ENCODE results near the gene CD96.

The CD96 gene

DNA sequence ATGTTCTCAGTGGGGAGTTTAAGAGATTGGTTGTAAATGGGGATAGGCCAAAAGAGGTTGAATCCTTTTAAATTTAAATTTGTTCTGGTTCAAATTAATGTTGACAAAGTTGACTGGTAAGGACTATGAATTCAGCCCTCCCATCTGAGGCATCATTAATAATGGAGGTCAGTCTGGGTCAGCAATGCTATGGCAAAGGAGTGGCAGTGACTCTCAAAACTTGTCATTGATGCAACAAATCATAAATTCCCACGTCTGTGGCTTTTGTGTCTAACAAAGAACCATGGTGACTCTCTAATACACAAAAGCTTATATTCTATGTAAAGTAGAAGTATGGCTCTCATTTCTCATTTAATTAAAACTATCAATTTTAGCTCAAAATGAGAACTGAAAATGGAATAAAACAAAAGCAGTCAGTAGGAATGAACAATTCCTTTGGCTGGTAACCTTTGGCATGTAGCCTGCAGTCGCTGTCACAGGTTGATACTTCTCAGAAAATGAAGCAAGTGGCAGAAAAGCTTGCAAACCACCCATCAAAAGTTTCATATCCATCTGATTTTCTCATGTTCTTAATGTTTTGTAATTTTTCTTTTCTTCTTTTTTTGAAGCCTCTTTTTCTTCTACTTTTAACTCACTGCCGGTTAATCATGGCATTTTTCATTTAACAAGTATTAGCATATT, 65.4 kb downstream of the CD96 start:
- Histone ChIP-seq H3K27ac (ENCODE audit: low read depth, low read length, severe bottlenecking) (no peak overlapping the region), H3K36me3 (ENCODE audit: control insufficient read depth, insufficient read depth, low read length) (no peaks in the 10 kb centered on the region), H3K4me1 (ENCODE audit: control insufficient read depth, insufficient read depth, low read length, poor library complexity, severe bottlenecking) (no peaks in the 10 kb centered on the region), H3K9me3 (ENCODE audit: control insufficient read depth, low read length) (no peaks in the 10 kb centered on the region), H3K4me3 (ENCODE audit: extremely low read depth, insufficient read depth, low read length, poor library complexity, severe bottlenecking) (no peak overlapping the region)
- WGBS, 2 experiments (ENCODE audit: insufficient coverage in 2 of 2): 94 to 100% methylated on average over 1 to 2 of the region's 3 CpGs

DNA sequence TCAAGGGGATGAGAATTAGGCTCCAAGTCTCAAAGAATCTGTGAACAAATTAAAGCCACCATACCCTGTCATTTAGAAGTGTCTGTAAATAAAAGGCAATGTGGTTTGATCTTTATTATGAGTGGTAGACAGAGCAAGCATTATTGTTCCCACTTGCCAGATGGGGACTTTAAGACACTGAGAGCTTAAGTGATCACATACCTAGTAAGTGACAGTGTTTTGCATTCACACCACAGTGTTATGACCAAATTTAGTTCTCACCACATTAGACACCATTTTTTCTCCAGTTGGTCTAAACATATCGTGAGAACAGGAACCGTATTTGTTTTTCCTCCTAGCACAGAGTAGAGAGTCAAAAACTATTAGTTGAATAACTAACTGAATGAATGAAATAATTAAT, 66.4 kb downstream of the CD96 start:
- H3K36me3 ChIP-seq (ENCODE audit: control insufficient read depth, insufficient read depth, low read length): no peaks in the 10 kb centered on the region
- no peak overlapping the region for H3K4me3 ChIP-seq (ENCODE audit: extremely low read depth, insufficient read depth, low read length, poor library complexity, severe bottlenecking)
- H3K27ac ChIP-seq (ENCODE audit: low read depth, low read length, severe bottlenecking): no peak overlapping the region
- no peaks in the 10 kb centered on the region for H3K9me3 ChIP-seq (ENCODE audit: control insufficient read depth, low read length)
- H3K4me1 ChIP-seq (ENCODE audit: control insufficient read depth, insufficient read depth, low read length, poor library complexity, severe bottlenecking): no peaks in the 10 kb centered on the region
- no CpG with 5 or more reads among the region's 2 CpGs for WGBS, 2 experiments (ENCODE audit: insufficient coverage in 2 of 2)

DNA sequence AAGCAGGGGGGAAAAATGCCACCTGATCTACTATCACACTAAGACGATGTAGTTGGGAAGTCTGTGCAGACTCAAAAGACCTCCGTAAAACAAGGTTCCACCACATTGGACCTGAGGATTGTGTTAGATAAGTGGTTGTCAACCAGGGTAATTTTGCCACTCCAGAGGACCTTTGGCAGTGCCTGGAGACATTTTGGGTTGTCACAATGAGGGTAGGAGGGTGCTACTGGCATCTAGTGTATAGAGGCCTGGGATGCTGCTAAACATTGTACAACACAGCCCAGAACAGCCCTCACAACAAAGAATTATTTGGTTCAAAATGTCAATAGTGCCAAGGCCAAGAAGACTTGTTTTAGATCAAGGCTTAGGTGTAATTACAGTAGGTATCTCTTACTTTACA, 67.7 kb downstream of the CD96 start:
- H3K9me3 ChIP-seq (ENCODE audit: control insufficient read depth, low read length): no peaks in the 10 kb centered on the region
- H3K36me3 ChIP-seq (ENCODE audit: control insufficient read depth, insufficient read depth, low read length): no peaks in the 10 kb centered on the region
- 81 to 93% methylated on average over 2 of the region's 2 CpGs for WGBS, 2 experiments (ENCODE audit: insufficient coverage in 2 of 2)
- H3K27ac ChIP-seq (ENCODE audit: low read depth, low read length, severe bottlenecking): no peak overlapping the region
- no peaks in the 10 kb centered on the region for H3K4me1 ChIP-seq (ENCODE audit: control insufficient read depth, insufficient read depth, low read length, poor library complexity, severe bottlenecking)
- no peak overlapping the region for H3K4me3 ChIP-seq (ENCODE audit: extremely low read depth, insufficient read depth, low read length, poor library complexity, severe bottlenecking)

DNA sequence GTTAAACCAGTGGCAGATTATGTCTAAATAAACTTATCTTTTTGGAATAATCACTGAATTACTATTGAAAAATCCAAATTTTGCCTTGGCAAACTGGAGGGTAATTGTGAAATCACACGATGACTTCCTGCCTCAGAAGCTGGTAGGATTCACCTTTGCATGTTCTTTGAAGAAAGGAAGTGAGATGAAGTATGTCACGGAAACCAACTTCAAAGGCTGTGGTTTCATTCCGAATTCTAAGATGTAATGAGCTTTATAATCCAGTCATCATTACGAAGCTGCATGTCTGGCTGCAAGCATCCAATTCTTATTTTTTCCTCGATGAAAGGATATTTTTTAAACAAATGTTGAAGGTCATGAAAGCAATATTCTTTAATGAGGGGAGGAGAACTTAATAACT, 68.2 kb downstream of the CD96 start:
- WGBS, 2 experiments (ENCODE audit: insufficient coverage in 2 of 2): 89 to 96% methylated on average over 3 to 4 of the region's 5 CpGs
- H3K9me3 ChIP-seq (ENCODE audit: control insufficient read depth, low read length): no peaks in the 10 kb centered on the region
- no peak overlapping the region for H3K4me3 ChIP-seq (ENCODE audit: extremely low read depth, insufficient read depth, low read length, poor library complexity, severe bottlenecking)
- no peaks in the 10 kb centered on the region for H3K4me1 ChIP-seq (ENCODE audit: control insufficient read depth, insufficient read depth, low read length, poor library complexity, severe bottlenecking)
- H3K27ac ChIP-seq (ENCODE audit: low read depth, low read length, severe bottlenecking): no peak overlapping the region
- no peaks in the 10 kb centered on the region for H3K36me3 ChIP-seq (ENCODE audit: control insufficient read depth, insufficient read depth, low read length)

DNA sequence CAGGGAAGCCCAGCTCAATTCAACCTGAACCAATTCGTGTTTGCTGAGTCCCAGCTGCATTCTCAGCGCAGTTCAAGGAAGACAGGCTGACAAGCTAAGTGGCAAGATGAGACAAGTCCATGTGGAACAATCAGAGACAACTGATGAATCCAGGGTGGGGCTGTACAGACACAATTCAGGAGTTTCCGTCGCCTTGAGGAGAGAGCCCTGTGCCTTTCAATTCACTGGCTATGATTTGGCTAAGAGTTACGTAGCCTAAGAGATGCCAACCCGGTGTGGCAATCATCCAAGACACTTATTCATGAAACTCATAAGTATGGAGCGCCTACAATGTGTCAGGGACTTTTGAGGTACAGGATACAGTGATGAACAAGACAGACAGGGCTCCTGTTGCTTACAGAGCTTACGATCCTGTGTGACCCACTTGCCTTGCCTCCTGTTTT, 68.6 kb downstream of the CD96 start:
- no peak overlapping the region for H3K27ac ChIP-seq (ENCODE audit: low read depth, low read length, severe bottlenecking)
- WGBS, 2 experiments (ENCODE audit: insufficient coverage in 2 of 2): 85 to 97% methylated on average over 7 of the region's 8 CpGs
- H3K36me3 ChIP-seq (ENCODE audit: control insufficient read depth, insufficient read depth, low read length): no peaks in the 10 kb centered on the region
- no peaks in the 10 kb centered on the region for H3K4me1 ChIP-seq (ENCODE audit: control insufficient read depth, insufficient read depth, low read length, poor library complexity, severe bottlenecking)
- no peak overlapping the region for H3K4me3 ChIP-seq (ENCODE audit: extremely low read depth, insufficient read depth, low read length, poor library complexity, severe bottlenecking)
- H3K9me3 ChIP-seq (ENCODE audit: control insufficient read depth, low read length): no peaks in the 10 kb centered on the region

DNA sequence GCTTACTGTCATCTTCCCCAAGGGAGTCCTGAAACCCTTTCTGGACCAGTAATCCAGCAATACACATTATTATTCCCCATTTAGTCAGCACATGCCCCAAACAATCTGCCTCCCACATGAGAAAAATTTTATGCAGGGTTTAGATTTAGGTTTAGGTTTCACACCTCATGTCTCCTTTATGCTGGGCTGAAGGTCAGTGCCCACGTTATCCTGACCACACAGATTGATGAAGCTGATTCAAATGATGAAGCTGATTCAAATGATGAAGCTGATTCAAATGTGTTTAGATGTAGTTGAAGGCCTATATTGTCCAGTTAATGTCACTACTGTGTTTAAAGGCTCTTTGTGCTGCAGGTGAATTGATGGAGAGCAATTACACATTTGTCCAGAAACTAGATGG, 71.3 kb downstream of the CD96 start:
- peaks cover 14% of the 10 kb centered on the region for H3K9me3 ChIP-seq (ENCODE audit: control insufficient read depth, low read length)
- H3K4me1 ChIP-seq (ENCODE audit: control insufficient read depth, insufficient read depth, low read length, poor library complexity, severe bottlenecking): no peaks in the 10 kb centered on the region
- H3K36me3 ChIP-seq (ENCODE audit: control insufficient read depth, insufficient read depth, low read length): no peaks in the 10 kb centered on the region
- 78 to 100% methylated on average over 1 of the region's 1 CpG for WGBS, 2 experiments (ENCODE audit: insufficient coverage in 2 of 2)
- no peak overlapping the region for H3K27ac ChIP-seq (ENCODE audit: low read depth, low read length, severe bottlenecking)
- H3K4me3 ChIP-seq (ENCODE audit: extremely low read depth, insufficient read depth, low read length, poor library complexity, severe bottlenecking): no peak overlapping the region

DNA sequence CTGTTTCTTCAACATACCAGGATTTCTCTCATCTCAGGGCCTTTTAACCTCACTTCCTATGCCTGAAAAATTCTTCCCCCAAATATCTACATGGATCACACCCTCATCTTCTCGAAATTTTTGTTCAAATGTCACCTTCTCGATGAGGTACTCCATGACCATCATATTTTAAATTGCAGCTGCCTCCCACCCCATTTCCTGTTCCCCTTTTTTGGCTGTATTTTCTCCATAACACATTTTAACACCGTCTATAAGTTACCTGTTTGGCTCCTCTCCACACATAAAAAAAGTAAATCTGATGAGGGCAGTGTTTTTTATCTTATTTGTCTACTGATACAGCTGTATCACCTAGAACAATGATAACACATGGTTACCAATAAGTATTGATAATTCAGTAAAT, 73.9 kb downstream of the CD96 start:
- H3K9me3 ChIP-seq (ENCODE audit: control insufficient read depth, low read length): peaks cover 14% of the 10 kb centered on the region

DNA sequence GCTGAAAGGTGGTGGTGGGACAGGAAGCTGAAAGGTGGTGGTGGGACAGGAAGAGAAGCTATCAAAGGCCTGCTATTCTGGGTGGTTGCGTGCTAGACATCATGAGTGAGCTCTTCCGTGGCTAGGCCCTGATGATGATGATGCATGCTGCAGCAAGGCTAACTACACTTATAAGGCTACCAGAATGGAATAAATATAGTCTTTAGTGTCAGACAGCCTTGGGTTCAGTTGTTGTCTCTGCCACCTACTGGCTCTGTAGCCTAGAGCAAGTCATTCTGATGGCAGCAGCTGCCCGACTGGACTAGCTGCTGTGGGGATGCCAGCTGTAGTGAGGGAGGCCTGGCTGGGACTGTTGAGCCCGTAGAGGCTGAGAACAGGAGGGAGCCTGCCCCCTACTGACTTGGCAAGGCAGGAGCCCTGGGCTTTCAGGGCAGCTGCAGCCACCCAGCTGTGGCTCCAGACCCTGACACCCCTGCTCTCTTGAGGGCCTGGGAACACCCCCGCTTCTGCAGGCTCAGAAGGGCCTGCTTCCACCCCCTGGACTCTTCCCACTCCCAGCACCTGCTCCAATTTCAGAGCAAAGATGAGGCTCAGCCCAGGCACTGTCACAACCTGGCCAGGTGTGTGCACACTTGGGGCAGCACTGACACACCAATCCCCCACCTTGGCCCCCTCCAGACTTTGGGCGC, 74.6 kb downstream of the CD96 start:
- peaks cover 14% of the 10 kb centered on the region for H3K9me3 ChIP-seq (ENCODE audit: control insufficient read depth, low read length)
- 85 to 96% methylated on average over 3 of the region's 6 CpGs for WGBS, 2 experiments (ENCODE audit: insufficient coverage in 2 of 2)
- H3K4me3 ChIP-seq (ENCODE audit: extremely low read depth, insufficient read depth, low read length, poor library complexity, severe bottlenecking): no peak overlapping the region
- H3K4me1 ChIP-seq (ENCODE audit: control insufficient read depth, insufficient read depth, low read length, poor library complexity, severe bottlenecking): no peaks in the 10 kb centered on the region
- H3K36me3 ChIP-seq (ENCODE audit: control insufficient read depth, insufficient read depth, low read length): no peaks in the 10 kb centered on the region
- H3K27ac ChIP-seq (ENCODE audit: low read depth, low read length, severe bottlenecking): no peak overlapping the region

More for the DNA sequence above, 73.9 kb downstream of the CD96 start:
- H3K27ac ChIP-seq (ENCODE audit: low read depth, low read length, severe bottlenecking): no peak overlapping the region
- 78 to 80% methylated on average over 1 to 2 of the region's 3 CpGs for WGBS, 2 experiments (ENCODE audit: insufficient coverage in 2 of 2)
- no peak overlapping the region for H3K4me3 ChIP-seq (ENCODE audit: extremely low read depth, insufficient read depth, low read length, poor library complexity, severe bottlenecking)
- H3K36me3 ChIP-seq (ENCODE audit: control insufficient read depth, insufficient read depth, low read length): no peaks in the 10 kb centered on the region
- H3K4me1 ChIP-seq (ENCODE audit: control insufficient read depth, insufficient read depth, low read length, poor library complexity, severe bottlenecking): no peaks in the 10 kb centered on the region

DNA sequence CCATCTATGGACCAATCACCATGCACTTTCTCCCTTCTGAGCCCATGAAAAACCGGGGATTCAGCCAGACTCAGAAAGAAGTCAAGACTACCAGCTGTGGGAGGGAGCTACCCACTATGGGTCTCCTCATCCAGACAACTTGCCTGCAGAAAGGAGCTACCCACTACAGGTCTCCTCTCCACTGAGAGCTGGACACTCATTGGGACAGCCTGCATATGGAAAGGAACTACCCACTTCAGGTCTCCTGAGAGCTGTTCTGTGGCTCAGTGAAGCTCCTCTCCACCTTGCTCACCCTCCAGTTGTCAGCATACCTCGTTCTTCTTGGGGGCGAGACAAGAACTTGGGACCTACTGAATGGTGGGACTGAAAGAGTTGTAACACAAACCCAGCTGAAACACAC, 75.4 kb downstream of the CD96 start:
- 75% methylated on average over 1 of the region's 3 CpGs; no CpG with 5 or more reads in 1 of the 2 experiments for WGBS, 2 experiments (ENCODE audit: insufficient coverage in 2 of 2)
- Histone ChIP-seq H3K27ac (ENCODE audit: low read depth, low read length, severe bottlenecking) (no peak overlapping the region), H3K9me3 (ENCODE audit: control insufficient read depth, low read length) (peaks cover 14% of the 10 kb centered on the region), H3K4me1 (ENCODE audit: control insufficient read depth, insufficient read depth, low read length, poor library complexity, severe bottlenecking) (no peaks in the 10 kb centered on the region), H3K36me3 (ENCODE audit: control insufficient read depth, insufficient read depth, low read length) (no peaks in the 10 kb centered on the region), H3K4me3 (ENCODE audit: extremely low read depth, insufficient read depth, low read length, poor library complexity, severe bottlenecking) (no peak overlapping the region)

DNA sequence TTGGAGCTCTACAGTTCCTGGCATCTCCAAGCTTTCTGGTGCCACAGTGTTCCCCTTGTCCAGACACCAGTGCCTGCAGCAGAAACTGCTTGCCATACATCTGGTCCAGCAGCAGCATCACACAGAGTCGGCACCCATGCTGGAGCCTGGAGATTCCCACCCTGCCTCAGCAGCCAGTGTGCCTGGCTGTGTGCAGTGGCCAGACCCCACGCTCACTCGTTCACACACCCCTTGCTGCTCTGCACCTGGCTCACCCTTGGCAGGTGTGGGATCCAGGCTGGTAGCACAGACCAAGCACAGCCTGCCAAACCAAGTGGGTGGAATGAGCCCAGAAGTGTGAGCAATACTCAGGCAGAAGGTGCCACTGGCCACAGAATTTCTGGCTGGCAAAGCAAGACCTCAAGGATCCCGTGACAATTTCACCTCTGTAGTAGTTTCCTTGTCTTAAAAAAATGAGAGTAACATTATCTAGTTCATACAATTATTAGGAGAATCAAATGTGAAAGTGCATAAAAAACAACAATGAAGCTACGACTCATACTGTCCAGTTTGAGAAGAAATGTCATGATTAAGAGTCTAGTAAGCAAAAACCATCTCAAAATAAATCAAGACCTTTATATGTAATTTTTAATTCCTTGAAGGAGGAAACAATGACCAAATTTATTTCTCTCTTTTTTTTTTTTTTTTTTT, 76.1 kb downstream of the CD96 start:
- Histone ChIP-seq H3K4me1 (ENCODE audit: control insufficient read depth, insufficient read depth, low read length, poor library complexity, severe bottlenecking) (no peaks in the 10 kb centered on the region), H3K4me3 (ENCODE audit: extremely low read depth, insufficient read depth, low read length, poor library complexity, severe bottlenecking) (no peak overlapping the region), H3K27ac (ENCODE audit: low read depth, low read length, severe bottlenecking) (no peak overlapping the region), H3K9me3 (ENCODE audit: control insufficient read depth, low read length) (peaks cover 14% of the 10 kb centered on the region), H3K36me3 (ENCODE audit: control insufficient read depth, insufficient read depth, low read length) (no peaks in the 10 kb centered on the region)
- WGBS, 2 experiments (ENCODE audit: insufficient coverage in 2 of 2): 78 to 97% methylated on average over 3 of the region's 5 CpGs

DNA sequence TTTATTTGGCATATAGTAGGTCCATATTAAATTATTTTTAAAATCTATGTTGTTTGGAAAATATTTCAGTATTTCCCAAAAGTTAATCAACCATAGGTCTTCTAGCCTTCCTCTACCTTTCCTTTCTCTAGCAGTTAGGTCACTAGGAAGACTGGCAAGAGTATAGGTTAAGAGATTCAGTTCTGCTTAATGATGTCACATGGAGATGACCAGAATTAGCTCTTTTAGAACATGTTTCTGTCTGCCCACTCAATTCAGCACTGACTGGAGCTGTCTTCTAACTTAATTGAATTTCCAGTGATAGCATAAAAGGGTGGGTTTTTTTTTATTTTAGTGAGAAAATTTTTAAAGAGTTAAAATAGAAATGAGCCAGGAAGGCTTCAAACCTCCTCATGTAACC, 76.9 kb downstream of the CD96 start:
- no peaks in the 10 kb centered on the region for H3K36me3 ChIP-seq (ENCODE audit: control insufficient read depth, insufficient read depth, low read length)
- no peak overlapping the region for H3K27ac ChIP-seq (ENCODE audit: low read depth, low read length, severe bottlenecking)
- H3K4me3 ChIP-seq (ENCODE audit: extremely low read depth, insufficient read depth, low read length, poor library complexity, severe bottlenecking): no peak overlapping the region
- H3K9me3 ChIP-seq (ENCODE audit: control insufficient read depth, low read length): peaks cover 14% of the 10 kb centered on the region
- no peaks in the 10 kb centered on the region for H3K4me1 ChIP-seq (ENCODE audit: control insufficient read depth, insufficient read depth, low read length, poor library complexity, severe bottlenecking)
